OCI-LY7 (cell line): ENCODE measurements around the gene ORC3.

Experiments used
- CTCF ChIP-seq: fragments of 200-600 bp; sonication (generic); conservative IDR thresholded peaks from 2 replicates; pipeline ENCODE4 v1.5.1; 2014; ENCODE audit warnings: mild to moderate bottlenecking, antibody characterized with exemption, low read length, moderate library complexity, mixed read lengths
- EZH2phosphoT487 ChIP-seq: fragments of 200-600 bp; sonication (generic); IDR thresholded peaks from 2 replicates; pipeline ENCODE4 v1.6.1; 2018; ENCODE audit warnings: low read depth, borderline replicate concordance, mild to moderate bottlenecking, mixed run types, antibody characterized with exemption, low read length, moderate library complexity, mixed read lengths

GRCh38 chr6:87700397-87701343 is 110.7 kb downstream of the ORC3 start:
- TF ChIP-seq CTCF = peak; percentile 30; the same call in 1 of the 2 replicates
- no peak for TF ChIP-seq EZH2phosphoT487
